H1 (cell line): ENCODE data around the gene FGD4. TPM values are rescaled to one million over a fixed set of nuclear protein-coding genes. Genes with fewer than 3 reads are reported as not detected.

Source experiments
- BRCA1 ChIP-seq: IDR thresholded peaks from 2 replicates; pipeline ENCODE4 v1.6.1; 2012; ENCODE audit warnings: low read depth, low read length, improper control_type of control experiment
- CEBPB ChIP-seq: IDR thresholded peaks from 2 replicates; pipeline ENCODE4 v1.6.1; 2012; ENCODE audit warnings: low read depth, low read length
- CTBP2 ChIP-seq: IDR thresholded peaks from 2 replicates; pipeline ENCODE4 v1.7.0; 2011; ENCODE audit warnings: borderline replicate concordance, mild to moderate bottlenecking, moderate library complexity, mixed read lengths, low read length; ENCODE audit not compliant: insufficient read depth, insufficient read length
- polyA plus RNA-seq, 7 experiments: library from polyadenylated mRNA; depleted of rRNA in 3 of 7; stranded (reverse) in 5 of 7; unstranded in 2 of 7; fragments of >200 nt in 5 of 7; fragments of 200-250 nt in 2 of 7; gene quantifications; 1 replicate in 5 of 7; 2 replicates in 1 of 7; 4 replicates in 1 of 7; pipeline versions ENCODE4 v1.2.1 to v1.2.3, GENCODE V29; 2011 to 2013; ENCODE audit warnings: missing spikeins in 2 of 7, mixed read lengths in 2 of 7
- total RNA-seq: library from RNA; stranded (reverse); fragmentation: NEBNext Ultra II Directional; extraction: Animal tissue kit (Norgen Biotek cat#: 25700); gene quantifications from 2 replicates; pipeline ENCODE4 v1.2.1, GENCODE V29; 2021
- TF ChIP-seq, protein P1 (sequence below): fragments of 300-600 bp; sonication (generic); IDR thresholded peaks from 2 replicates; pipeline ENCODE4 v1.7.1; 2012; ENCODE audit warnings: low read length, moderate library complexity, mild to moderate bottlenecking, inconsistent platforms; ENCODE audit not compliant: insufficient replicate concordance
- TF ChIP-seq, protein P2 (sequence below): IDR thresholded peaks from 2 replicates; pipeline ENCODE4 v1.6.1; 2012; ENCODE audit warnings: inconsistent platforms

FGD4 gene
- total and polyA plus RNA-seq, 2 of the 8 experiments (the other 6 are each of a cell fraction or from before 2014, with no cell fraction given): 8.5 to 48.2 TPM

DNA sequence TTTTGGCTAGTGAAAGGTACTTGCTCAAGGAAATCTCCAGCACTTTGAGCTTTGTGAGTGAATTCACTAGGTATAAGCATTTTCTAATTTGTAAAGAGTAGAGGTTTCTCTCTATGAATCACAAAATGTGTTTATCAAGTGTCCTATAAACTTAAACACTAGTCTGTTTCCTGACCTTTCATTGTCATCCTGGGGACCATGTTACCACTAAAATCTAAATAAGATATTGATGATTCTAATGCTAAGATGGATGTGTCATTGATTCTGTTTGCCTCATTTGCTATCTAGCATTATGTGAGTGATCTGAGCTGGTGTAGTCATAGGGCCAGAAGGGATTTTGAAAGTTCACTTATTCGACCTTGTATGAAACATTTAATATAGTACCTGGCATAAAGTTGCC lies 199.3 kb downstream of the FGD4 start (continued):
- TF ChIP-seq, protein P1, sequence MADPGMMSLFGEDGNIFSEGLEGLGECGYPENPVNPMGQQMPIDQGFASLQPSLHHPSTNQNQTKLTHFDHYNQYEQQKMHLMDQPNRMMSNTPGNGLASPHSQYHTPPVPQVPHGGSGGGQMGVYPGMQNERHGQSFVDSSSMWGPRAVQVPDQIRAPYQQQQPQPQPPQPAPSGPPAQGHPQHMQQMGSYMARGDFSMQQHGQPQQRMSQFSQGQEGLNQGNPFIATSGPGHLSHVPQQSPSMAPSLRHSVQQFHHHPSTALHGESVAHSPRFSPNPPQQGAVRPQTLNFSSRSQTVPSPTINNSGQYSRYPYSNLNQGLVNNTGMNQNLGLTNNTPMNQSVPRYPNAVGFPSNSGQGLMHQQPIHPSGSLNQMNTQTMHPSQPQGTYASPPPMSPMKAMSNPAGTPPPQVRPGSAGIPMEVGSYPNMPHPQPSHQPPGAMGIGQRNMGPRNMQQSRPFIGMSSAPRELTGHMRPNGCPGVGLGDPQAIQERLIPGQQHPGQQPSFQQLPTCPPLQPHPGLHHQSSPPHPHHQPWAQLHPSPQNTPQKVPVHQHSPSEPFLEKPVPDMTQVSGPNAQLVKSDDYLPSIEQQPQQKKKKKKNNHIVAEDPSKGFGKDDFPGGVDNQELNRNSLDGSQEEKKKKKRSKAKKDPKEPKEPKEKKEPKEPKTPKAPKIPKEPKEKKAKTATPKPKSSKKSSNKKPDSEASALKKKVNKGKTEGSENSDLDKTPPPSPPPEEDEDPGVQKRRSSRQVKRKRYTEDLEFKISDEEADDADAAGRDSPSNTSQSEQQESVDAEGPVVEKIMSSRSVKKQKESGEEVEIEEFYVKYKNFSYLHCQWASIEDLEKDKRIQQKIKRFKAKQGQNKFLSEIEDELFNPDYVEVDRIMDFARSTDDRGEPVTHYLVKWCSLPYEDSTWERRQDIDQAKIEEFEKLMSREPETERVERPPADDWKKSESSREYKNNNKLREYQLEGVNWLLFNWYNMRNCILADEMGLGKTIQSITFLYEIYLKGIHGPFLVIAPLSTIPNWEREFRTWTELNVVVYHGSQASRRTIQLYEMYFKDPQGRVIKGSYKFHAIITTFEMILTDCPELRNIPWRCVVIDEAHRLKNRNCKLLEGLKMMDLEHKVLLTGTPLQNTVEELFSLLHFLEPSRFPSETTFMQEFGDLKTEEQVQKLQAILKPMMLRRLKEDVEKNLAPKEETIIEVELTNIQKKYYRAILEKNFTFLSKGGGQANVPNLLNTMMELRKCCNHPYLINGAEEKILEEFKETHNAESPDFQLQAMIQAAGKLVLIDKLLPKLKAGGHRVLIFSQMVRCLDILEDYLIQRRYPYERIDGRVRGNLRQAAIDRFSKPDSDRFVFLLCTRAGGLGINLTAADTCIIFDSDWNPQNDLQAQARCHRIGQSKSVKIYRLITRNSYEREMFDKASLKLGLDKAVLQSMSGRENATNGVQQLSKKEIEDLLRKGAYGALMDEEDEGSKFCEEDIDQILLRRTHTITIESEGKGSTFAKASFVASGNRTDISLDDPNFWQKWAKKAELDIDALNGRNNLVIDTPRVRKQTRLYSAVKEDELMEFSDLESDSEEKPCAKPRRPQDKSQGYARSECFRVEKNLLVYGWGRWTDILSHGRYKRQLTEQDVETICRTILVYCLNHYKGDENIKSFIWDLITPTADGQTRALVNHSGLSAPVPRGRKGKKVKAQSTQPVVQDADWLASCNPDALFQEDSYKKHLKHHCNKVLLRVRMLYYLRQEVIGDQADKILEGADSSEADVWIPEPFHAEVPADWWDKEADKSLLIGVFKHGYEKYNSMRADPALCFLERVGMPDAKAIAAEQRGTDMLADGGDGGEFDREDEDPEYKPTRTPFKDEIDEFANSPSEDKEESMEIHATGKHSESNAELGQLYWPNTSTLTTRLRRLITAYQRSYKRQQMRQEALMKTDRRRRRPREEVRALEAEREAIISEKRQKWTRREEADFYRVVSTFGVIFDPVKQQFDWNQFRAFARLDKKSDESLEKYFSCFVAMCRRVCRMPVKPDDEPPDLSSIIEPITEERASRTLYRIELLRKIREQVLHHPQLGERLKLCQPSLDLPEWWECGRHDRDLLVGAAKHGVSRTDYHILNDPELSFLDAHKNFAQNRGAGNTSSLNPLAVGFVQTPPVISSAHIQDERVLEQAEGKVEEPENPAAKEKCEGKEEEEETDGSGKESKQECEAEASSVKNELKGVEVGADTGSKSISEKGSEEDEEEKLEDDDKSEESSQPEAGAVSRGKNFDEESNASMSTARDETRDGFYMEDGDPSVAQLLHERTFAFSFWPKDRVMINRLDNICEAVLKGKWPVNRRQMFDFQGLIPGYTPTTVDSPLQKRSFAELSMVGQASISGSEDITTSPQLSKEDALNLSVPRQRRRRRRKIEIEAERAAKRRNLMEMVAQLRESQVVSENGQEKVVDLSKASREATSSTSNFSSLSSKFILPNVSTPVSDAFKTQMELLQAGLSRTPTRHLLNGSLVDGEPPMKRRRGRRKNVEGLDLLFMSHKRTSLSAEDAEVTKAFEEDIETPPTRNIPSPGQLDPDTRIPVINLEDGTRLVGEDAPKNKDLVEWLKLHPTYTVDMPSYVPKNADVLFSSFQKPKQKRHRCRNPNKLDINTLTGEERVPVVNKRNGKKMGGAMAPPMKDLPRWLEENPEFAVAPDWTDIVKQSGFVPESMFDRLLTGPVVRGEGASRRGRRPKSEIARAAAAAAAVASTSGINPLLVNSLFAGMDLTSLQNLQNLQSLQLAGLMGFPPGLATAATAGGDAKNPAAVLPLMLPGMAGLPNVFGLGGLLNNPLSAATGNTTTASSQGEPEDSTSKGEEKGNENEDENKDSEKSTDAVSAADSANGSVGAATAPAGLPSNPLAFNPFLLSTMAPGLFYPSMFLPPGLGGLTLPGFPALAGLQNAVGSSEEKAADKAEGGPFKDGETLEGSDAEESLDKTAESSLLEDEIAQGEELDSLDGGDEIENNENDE: no peak
- TF ChIP-seq CEBPB: no peak
- TF ChIP-seq, protein P2, sequence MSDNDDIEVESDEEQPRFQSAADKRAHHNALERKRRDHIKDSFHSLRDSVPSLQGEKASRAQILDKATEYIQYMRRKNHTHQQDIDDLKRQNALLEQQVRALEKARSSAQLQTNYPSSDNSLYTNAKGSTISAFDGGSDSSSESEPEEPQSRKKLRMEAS: no peak
- no peak for TF ChIP-seq CTBP2
- no peak for TF ChIP-seq BRCA1
